ENCODE results near the gene CD164L2.
"Not testable (repeated sequence)": the region's sequence is repeated elsewhere in the genome, so short reads cannot be mapped to it uniquely, and the experiment has no call there.

DNA sequence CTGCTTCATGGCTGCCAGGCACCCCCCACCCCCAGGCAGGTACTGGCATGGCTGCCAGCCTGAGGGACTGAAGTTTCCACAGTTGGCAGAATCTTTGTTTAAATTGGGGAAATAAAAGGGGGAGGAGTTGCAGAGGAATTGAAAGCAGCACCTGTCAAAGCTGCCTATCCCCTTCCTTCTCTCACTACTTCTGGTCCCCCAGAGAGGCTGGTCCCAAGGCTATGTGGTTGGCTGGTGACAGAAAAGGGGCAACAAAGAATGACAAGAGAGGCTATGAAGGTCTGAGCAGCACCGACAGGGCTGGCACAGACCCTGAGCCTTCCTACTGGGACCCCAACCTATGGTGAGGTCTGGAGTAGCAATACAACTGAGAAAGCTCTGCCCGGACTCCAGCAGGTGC lies 23.7 kb upstream of the CD164L2 start:
- TF ChIP-seq, protein P1, sequence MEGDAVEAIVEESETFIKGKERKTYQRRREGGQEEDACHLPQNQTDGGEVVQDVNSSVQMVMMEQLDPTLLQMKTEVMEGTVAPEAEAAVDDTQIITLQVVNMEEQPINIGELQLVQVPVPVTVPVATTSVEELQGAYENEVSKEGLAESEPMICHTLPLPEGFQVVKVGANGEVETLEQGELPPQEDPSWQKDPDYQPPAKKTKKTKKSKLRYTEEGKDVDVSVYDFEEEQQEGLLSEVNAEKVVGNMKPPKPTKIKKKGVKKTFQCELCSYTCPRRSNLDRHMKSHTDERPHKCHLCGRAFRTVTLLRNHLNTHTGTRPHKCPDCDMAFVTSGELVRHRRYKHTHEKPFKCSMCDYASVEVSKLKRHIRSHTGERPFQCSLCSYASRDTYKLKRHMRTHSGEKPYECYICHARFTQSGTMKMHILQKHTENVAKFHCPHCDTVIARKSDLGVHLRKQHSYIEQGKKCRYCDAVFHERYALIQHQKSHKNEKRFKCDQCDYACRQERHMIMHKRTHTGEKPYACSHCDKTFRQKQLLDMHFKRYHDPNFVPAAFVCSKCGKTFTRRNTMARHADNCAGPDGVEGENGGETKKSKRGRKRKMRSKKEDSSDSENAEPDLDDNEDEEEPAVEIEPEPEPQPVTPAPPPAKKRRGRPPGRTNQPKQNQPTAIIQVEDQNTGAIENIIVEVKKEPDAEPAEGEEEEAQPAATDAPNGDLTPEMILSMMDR (IDR thresholded peaks at IDR 0.05), result not testable (repeated sequence)
- TF ChIP-seq POLR2AphosphoS5 (IDR thresholded peaks at IDR 0.05), result not testable (repeated sequence)

Data from transverse colon (tissue), 4 donors.